ENCODE results near the gene TGFBR1.

- no peak for TF ChIP-seq CTCF (IDR thresholded peaks at IDR 0.05; ENCODE audit: borderline replicate concordance, extremely low read depth, low read length, poor library complexity, severe bottlenecking)
- no peak for TF ChIP-seq EZH2 (IDR thresholded peaks at IDR 0.05; ENCODE audit: borderline replicate concordance, low read depth, low read length, severe bottlenecking)
Measured at GRCh38 chr9:99193466-99193821, 88.5 kb downstream of the TGFBR1 start.
